OCI-LY7 (cell line): ENCODE results near the gene TLR9. TPM values are rescaled to one million over a fixed set of nuclear protein-coding genes. Genes with fewer than 3 reads are reported as not detected.

Experiments
- BruUV-seq: library from RNA; stranded (reverse); fragments of 400-500 nt; replicated peaks from 2 replicates; lab custom pipeline; 2021; lab: Mats Ljungman, UMichigan
- CTCF ChIA-PET: fragments of 300-600 bp; sonication (Branson Sonifier 250); formaldehyde crosslinking; loops from one replicate; lab custom pipeline; 2022; ENCODE audit warnings: antibody characterized with exemption; ENCODE audit not compliant: unreplicated experiment; lab: Charles Lee
- POLR2A ChIA-PET: fragments of 300-600 bp; sonication (Branson Sonifier 250); formaldehyde crosslinking; loops from one replicate; lab custom pipeline; 2022; ENCODE audit warnings: antibody characterized with exemption; lab: Charles Lee
- DNase-seq: peaks from one replicate; pipeline ENCODE4 v3.0.0-alpha.2; 2015; ENCODE audit warnings: low spot score
- H2AFZ ChIP-seq: fragments of 200-600 bp; sonication (generic), shearing (Covaris generic); 2 replicates; pipeline ENCODE4 v1.6.1; 2014; ENCODE audit warnings: mild to moderate bottlenecking, antibody characterized with exemption, low read length, moderate library complexity
- H3K27ac ChIP-seq: fragments of 200-600 bp; sonication (generic); 2 replicates; pipeline ENCODE4 v1.5.1; 2014; ENCODE audit warnings: mixed run types, low read depth, mild to moderate bottlenecking, moderate library complexity, low read length, inconsistent platforms; ENCODE audit not compliant: poor library complexity, severe bottlenecking
- H3K36me3 ChIP-seq: fragments of 200-600 bp; sonication (generic); 2 replicates; pipeline ENCODE4 v1.6.1; 2014; ENCODE audit warnings: mild to moderate bottlenecking, antibody characterized with exemption, low read length, moderate library complexity, mixed read lengths; ENCODE audit not compliant: insufficient read depth
- H3K4me1 ChIP-seq: fragments of 200-600 bp; sonication (generic); 2 replicates; pipeline ENCODE4 v1.5.1; 2014; ENCODE audit warnings: mild to moderate bottlenecking, low read length; ENCODE audit not compliant: insufficient read depth, poor library complexity, severe bottlenecking
- H3K4me2 ChIP-seq: fragments of 200-600 bp; sonication (generic); 2 replicates; pipeline ENCODE4 v1.6.1; 2014; ENCODE audit warnings: mild to moderate bottlenecking, low read length
- H3K4me3 ChIP-seq: fragments of 200-600 bp; sonication (generic); 2 replicates; pipeline ENCODE4 v1.5.1; 2014; ENCODE audit warnings: mild to moderate bottlenecking, low read depth, low read length; ENCODE audit not compliant: poor library complexity, severe bottlenecking
- H3K79me2 ChIP-seq: fragments of 200-600 bp; sonication (generic); 2 replicates; pipeline ENCODE4 v1.6.1; 2016; ENCODE audit warnings: low read depth, mild to moderate bottlenecking, low read length, moderate library complexity, mixed read lengths; ENCODE audit not compliant: insufficient read depth
- H3K9me2 ChIP-seq: fragments of 200-600 bp; sonication (generic); 2 replicates; pipeline ENCODE4 v1.6.1; 2016; ENCODE audit warnings: mild to moderate bottlenecking, low read length, mixed read lengths; ENCODE audit not compliant: insufficient read depth
- H3K9me3 ChIP-seq: fragments of 200-600 bp; sonication (generic); 2 replicates; pipeline ENCODE4 v1.6.1; 2014; ENCODE audit warnings: mild to moderate bottlenecking, mixed run types, low read length, mixed read lengths
- H4K20me1 ChIP-seq: fragments of 200-600 bp; sonication (generic); 2 replicates; pipeline ENCODE4 v1.6.1; 2014; ENCODE audit warnings: mild to moderate bottlenecking, antibody characterized with exemption, low read length, moderate library complexity, mixed read lengths; ENCODE audit not compliant: insufficient read depth
- CTCF ChIP-seq: fragments of 200-600 bp; sonication (generic); conservative IDR thresholded peaks from 2 replicates; pipeline ENCODE4 v1.5.1; 2014; ENCODE audit warnings: mild to moderate bottlenecking, antibody characterized with exemption, low read length, moderate library complexity, mixed read lengths
- EZH2phosphoT487 ChIP-seq: fragments of 200-600 bp; sonication (generic); IDR thresholded peaks from 2 replicates; pipeline ENCODE4 v1.6.1; 2018; ENCODE audit warnings: low read depth, borderline replicate concordance, mild to moderate bottlenecking, mixed run types, antibody characterized with exemption, low read length, moderate library complexity, mixed read lengths
- intact Hi-C: fragments of 100-400 bp; cut with micrococcal nuclease; formaldehyde crosslinking; loops from one replicate; pipeline ENCODE4 v1.10.0; 2022; ENCODE audit not compliant: unreplicated experiment
- total RNA-seq, 2 experiments: library from RNA; depleted of rRNA in 1 of 2; stranded (reverse); fragments of >200 nt in 1 of 2; shearing (Covaris generic) in 1 of 2; gene quantifications; 2 replicates each; pipeline ENCODE4 v1.2.3, GENCODE V29; 2014 to 2022

TLR9 gene
- total RNA-seq, 2 experiments from 2014 or later, result 1.7 to 9.0 TPM

GRCh38 chr3:52221563-52222318 is 3.7 kb downstream of the TLR9 start:
- no peak for DNase-seq
- POLR2A ChIA-PET, result no interaction called here
- Histone ChIP-seq H3K4me1 (peaks cover 38% of the 10 kb centered on the region), H3K9me3 (no peaks in the 10 kb centered on the region), H3K9me2 (no peaks in the 10 kb centered on the region), H3K79me2 (peaks cover 22% of the 10 kb centered on the region; the same call in 1 of the 2 replicates), H3K4me2 (no peak overlapping the region), H2AFZ (no peak overlapping the region), H4K20me1 (no peaks in the 10 kb centered on the region; the same call in 1 of the 2 replicates), H3K4me3 (no peak overlapping the region), H3K36me3 (peaks cover 61% of the 10 kb centered on the region; the same call in 1 of the 2 replicates), H3K27ac (no peak overlapping the region)
- BruUV-seq, result no TSS peak
- intact Hi-C loops, result no loop called here
- CTCF ChIA-PET, result interaction anchor here (1.0 to 1.5 kb wide), 3 partner anchors 9 to 117 kb away, joined by 4 to 8 read pairs (median 4); no protein-coding TSS in a partner anchor
- TF ChIP-seq CTCF (no peak), EZH2phosphoT487 (no peak)

GRCh38 chr3:52221141-52221562 is 4.3 kb downstream of the TLR9 start:
- intact Hi-C loops, result no loop called here
- no peak overlapping the region for H3K4me2 ChIP-seq
- H3K9me2 ChIP-seq, result no peaks in the 10 kb centered on the region
- H3K4me1 ChIP-seq, result peaks cover 32% of the 10 kb centered on the region
- no peak for TF ChIP-seq CTCF
- no peak for TF ChIP-seq EZH2phosphoT487
- H3K36me3 ChIP-seq, result peaks cover 61% of the 10 kb centered on the region; the same call in 1 of the 2 replicates
- no peaks in the 10 kb centered on the region for H3K9me3 ChIP-seq
- H3K27ac ChIP-seq, result no peak overlapping the region
- DNase-seq, result no peak
- H2AFZ ChIP-seq, result no peak overlapping the region
- no peak overlapping the region for H3K4me3 ChIP-seq
- peaks cover 22% of the 10 kb centered on the region; the same call in 1 of the 2 replicates for H3K79me2 ChIP-seq
- BruUV-seq, result no TSS peak
- ChIA-PET CTCF (interaction anchor here (0.6 to 1.5 kb wide), 6 partner anchors 19 to 121 kb away, joined by 3 to 8 read pairs (median 3); partner anchors contain the start of gene WDR82), POLR2A (interaction anchor here (0.6 to 1.9 kb wide), 3 partner anchors 56 to 118 kb away, joined by 3 to 6 read pairs (median 3); no protein-coding TSS in a partner anchor)
- no peaks in the 10 kb centered on the region; the same call in 1 of the 2 replicates for H4K20me1 ChIP-seq
